ENCODE results near the gene ACOXL. TPM values are rescaled to one million over a fixed set of nuclear protein-coding genes. Genes with fewer than 3 reads are reported as not detected.

Gene ACOXL
- total RNA-seq, 4 donors from 2014 or later, result 0.55 to 5.2 (median 1.1) TPM; not detected in 1

GRCh38 chr2:110802208-110802932 is 70.0 kb downstream of the ACOXL start:
- no peak for TF ChIP-seq EP300 (IDR thresholded peaks at IDR 0.05; ENCODE audit: low read depth)
- TF ChIP-seq POLR2AphosphoS5 (IDR thresholded peaks at IDR 0.05), result no peak
- TF ChIP-seq CTCF (IDR thresholded peaks at IDR 0.05), result no peak
- TF ChIP-seq POLR2A (IDR thresholded peaks at IDR 0.05), result no peak
- no peak for DNase-seq
- H3K27ac ChIP-seq, result no peak overlapping the region
- H3K9me3 ChIP-seq, result no peaks in the 10 kb centered on the region
- no peaks in the 10 kb centered on the region for H3K4me1 ChIP-seq
- intact Hi-C loops (cut with DNase I; ENCODE audit: low total_unique reads), result no loop called here
- 83 to 84% methylated on average over 1 to 3 of the region's 3 CpGs for WGBS, 2 donors (ENCODE audit: low coverage in 1 of 2)
- no peaks in the 10 kb centered on the region for H3K27me3 ChIP-seq
- in situ Hi-C loops (cut with MboI; ENCODE audit: low pct_ligation_motif_present in 1 of 4, low pct_unique_long_range_greater_than_20kb in 1 of 4, low sequenced_read_pairs in 3 of 4), result loop anchor here in 2 of 4 donors (25.0 kb wide), 2 partner anchors 310 to 335 kb away; partner anchors contain the start of gene BCL2L11 (in 1 of the 2)
- no peak overlapping the region for H3K4me3 ChIP-seq
- H3K36me3 ChIP-seq, result no peaks in the 10 kb centered on the region

DNA sequence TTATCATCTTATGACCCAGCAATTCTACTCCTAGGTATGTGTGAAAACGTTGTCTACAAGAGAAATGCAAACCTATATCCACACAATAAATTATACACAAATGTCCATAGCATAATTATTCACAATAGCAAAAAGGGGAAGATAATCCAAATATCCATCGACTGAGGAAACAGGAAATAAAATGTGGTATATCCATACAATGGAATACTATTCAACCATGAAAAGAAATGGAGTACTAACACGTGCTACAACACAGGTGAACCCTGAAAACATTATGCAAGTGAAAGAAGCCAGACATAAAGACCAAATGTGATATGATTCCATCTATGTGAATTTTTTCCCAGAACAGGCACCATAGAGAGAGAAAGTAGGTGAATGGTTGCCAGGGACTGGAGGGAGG is 72.1 kb downstream of the ACOXL start:
- Histone ChIP-seq H3K4me1 (no peaks in the 10 kb centered on the region), H3K9me3 (no peaks in the 10 kb centered on the region), H3K27me3 (no peaks in the 10 kb centered on the region), H3K4me3 (no peak overlapping the region), H3K27ac (no peak overlapping the region), H3K36me3 (no peaks in the 10 kb centered on the region)
- in situ Hi-C loops (cut with MboI; ENCODE audit: low pct_ligation_motif_present in 1 of 4, low pct_unique_long_range_greater_than_20kb in 1 of 4, low sequenced_read_pairs in 3 of 4) (loop anchor here in 2 of 4 donors (25.0 kb wide), 2 partner anchors 308 to 333 kb away; partner anchors contain the start of gene BCL2L11 (in 1 of the 2)), intact Hi-C loops (cut with DNase I; ENCODE audit: low total_unique reads) (no loop called here)
- DNase-seq, result no peak
- TF ChIP-seq CTCF (IDR thresholded peaks at IDR 0.05) (no peak), POLR2A (IDR thresholded peaks at IDR 0.05) (no peak), POLR2AphosphoS5 (IDR thresholded peaks at IDR 0.05) (no peak), EP300 (IDR thresholded peaks at IDR 0.05; ENCODE audit: low read depth) (no peak)
- 82 to 89% methylated on average over 3 of the region's 3 CpGs for WGBS, 2 donors (ENCODE audit: low coverage in 1 of 2)

DNA sequence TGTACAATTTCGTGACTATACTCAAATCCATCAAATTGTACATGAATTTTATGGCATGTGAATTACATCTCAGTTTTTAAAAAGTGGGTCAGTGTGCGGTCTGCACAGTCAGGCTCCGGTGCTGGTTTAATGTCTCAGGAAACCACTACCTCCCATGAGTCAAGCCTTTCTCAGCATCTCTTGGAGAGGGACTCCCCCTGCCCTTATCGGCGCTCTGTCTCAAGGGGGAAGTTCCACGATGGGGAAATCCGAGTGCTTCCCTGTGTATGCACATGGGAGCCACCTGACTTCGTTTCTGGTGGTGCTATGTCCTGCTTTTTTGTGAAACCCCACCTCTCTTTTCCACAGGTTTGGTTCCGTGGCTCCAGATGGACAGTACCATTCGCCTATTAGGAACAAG is 72.5 kb downstream of the ACOXL start:
- WGBS, 2 donors (ENCODE audit: low coverage in 1 of 2), result 69 to 73% methylated on average over 3 to 10 of the region's 10 CpGs
- DNase-seq, result no peak
- Histone ChIP-seq H3K27ac (no peak overlapping the region), H3K4me3 (no peak overlapping the region), H3K4me1 (no peaks in the 10 kb centered on the region), H3K27me3 (no peaks in the 10 kb centered on the region), H3K9me3 (no peaks in the 10 kb centered on the region), H3K36me3 (no peaks in the 10 kb centered on the region)
- intact Hi-C loops (cut with DNase I; ENCODE audit: low total_unique reads) (no loop called here), in situ Hi-C loops (cut with MboI; ENCODE audit: low pct_ligation_motif_present in 1 of 4, low pct_unique_long_range_greater_than_20kb in 1 of 4, low sequenced_read_pairs in 3 of 4) (loop anchor here in 2 of 4 donors (25.0 kb wide), 2 partner anchors 307 to 332 kb away; partner anchors contain the start of gene BCL2L11 (in 1 of the 2))
- no peak for TF ChIP-seq POLR2AphosphoS5 (IDR thresholded peaks at IDR 0.05)
- TF ChIP-seq CTCF (IDR thresholded peaks at IDR 0.05), result no peak
- TF ChIP-seq POLR2A (IDR thresholded peaks at IDR 0.05), result no peak
- TF ChIP-seq EP300 (IDR thresholded peaks at IDR 0.05; ENCODE audit: low read depth), result no peak

- intact Hi-C loops (cut with DNase I; ENCODE audit: low total_unique reads) (no loop called here), in situ Hi-C loops (cut with MboI; ENCODE audit: low pct_ligation_motif_present in 1 of 4, low pct_unique_long_range_greater_than_20kb in 1 of 4, low sequenced_read_pairs in 3 of 4) (loop anchor here in 2 of 4 donors (25.0 kb wide), 2 partner anchors 306 to 331 kb away; partner anchors contain the start of gene BCL2L11 (in 1 of the 2))
- Histone ChIP-seq H3K4me3 (no peak overlapping the region), H3K9me3 (no peaks in the 10 kb centered on the region), H3K4me1 (no peaks in the 10 kb centered on the region), H3K27ac (no peak overlapping the region), H3K36me3 (no peaks in the 10 kb centered on the region), H3K27me3 (no peaks in the 10 kb centered on the region)
- no peak for TF ChIP-seq POLR2AphosphoS5 (IDR thresholded peaks at IDR 0.05)
- TF ChIP-seq POLR2A (IDR thresholded peaks at IDR 0.05), result no peak
- no peak for TF ChIP-seq CTCF (IDR thresholded peaks at IDR 0.05)
- no peak for TF ChIP-seq EP300 (IDR thresholded peaks at IDR 0.05; ENCODE audit: low read depth)
- 71% methylated on average over 14 of the region's 14 CpGs; no CpG with 5 or more reads in 1 of the 2 donors for WGBS, 2 donors (ENCODE audit: low coverage in 1 of 2)
- DNase-seq, result no peak
Observed at GRCh38 chr2:110805894-110806452, 73.6 kb downstream of the ACOXL start.

Data from transverse colon (tissue), 4 donors.